Panc1 (cell line): ENCODE measurements around the gene SDK1. TPM values are rescaled to one million over a fixed set of nuclear protein-coding genes. Genes with fewer than 3 reads are reported as not detected.

Experiments
- ATAC-seq: fragments of 200-7000 bp; cut with Tn5 transposase; 2 replicates; pipeline ENCODE4 v1.9.1; 2020; ENCODE audit warnings: mild to moderate bottlenecking, moderate library complexity
- BruUV-seq: library from RNA; stranded (reverse); fragments of 400-500 nt; replicated peaks from 2 replicates; lab custom pipeline; 2021; lab: Mats Ljungman, UMichigan
- CTCF ChIA-PET: fragments of 300-600 bp; sonication (Branson Sonifier 250); formaldehyde crosslinking; loops from one replicate; lab custom pipeline; 2022; ENCODE audit warnings: antibody characterized with exemption; lab: Charles Lee
- POLR2A ChIA-PET: fragments of 300-600 bp; sonication (Branson Sonifier 250); formaldehyde crosslinking; loops from one replicate; lab custom pipeline; 2022; ENCODE audit warnings: antibody characterized with exemption; lab: Charles Lee
- DNase-seq: peaks from one replicate; pipeline ENCODE4 v3.0.0-alpha.2; 2010; ENCODE audit warnings: low read depth, low spot score
- H3K27ac ChIP-seq: 2 replicates; pipeline ENCODE4 v1.5.1; 2011; ENCODE audit warnings: mild to moderate bottlenecking, low read length, inconsistent platforms
- H3K27me3 ChIP-seq: fragments of 200-500 bp; sonication (Bioruptor generic); 2 replicates; pipeline ENCODE4 v1.6.0; 2014; ENCODE audit warnings: low read length, inconsistent platforms; ENCODE audit not compliant: control insufficient read depth, insufficient read depth
- H3K36me3 ChIP-seq: fragments of 200-500 bp; sonication (Bioruptor generic); 2 replicates; pipeline ENCODE4 v1.5.1; 2014; ENCODE audit warnings: inconsistent platforms, mild to moderate bottlenecking, low read length, moderate library complexity; ENCODE audit not compliant: control insufficient read depth, insufficient read depth
- H3K4me1 ChIP-seq: 2 replicates; pipeline ENCODE4 v1.5.1; 2011; ENCODE audit warnings: inconsistent platforms, mild to moderate bottlenecking, low read length, moderate library complexity; ENCODE audit not compliant: control insufficient read depth, insufficient read depth
- H3K4me3 ChIP-seq, 2 experiments: 2 replicates each; pipeline ENCODE4 v1.5.1; 2011 to 2012; ENCODE audit warnings: low read depth in 2 of 2, low read length in 2 of 2, mild to moderate bottlenecking in 2 of 2, inconsistent platforms in 1 of 2, moderate library complexity in 1 of 2
- H3K9me3 ChIP-seq: fragments of 200-500 bp; sonication (Bioruptor generic); 2 replicates; pipeline ENCODE4 v1.5.1; 2014; ENCODE audit warnings: low read depth, mild to moderate bottlenecking, inconsistent platforms, low read length, moderate library complexity; ENCODE audit not compliant: control insufficient read depth, insufficient read depth
- POLR2AphosphoS5 ChIP-seq: IDR thresholded peaks from 2 replicates; pipeline ENCODE4 v1.6.1; 2012; ENCODE audit warnings: mild to moderate bottlenecking, low read depth, low read length, moderate library complexity
- SIN3A ChIP-seq: IDR thresholded peaks from 2 replicates; pipeline ENCODE4 v1.6.1; 2012; ENCODE audit warnings: low read depth, mild to moderate bottlenecking, low read length, moderate library complexity, borderline replicate concordance; ENCODE audit not compliant: insufficient read depth
- TCF7L2 ChIP-seq: IDR thresholded peaks from 2 replicates; pipeline ENCODE4 v1.6.1; 2011; ENCODE audit warnings: mild to moderate bottlenecking, low read depth, low read length, inconsistent platforms
- in situ Hi-C: cut with HindIII; loops from 2 replicates; pipeline ENCODE4 v1.10.0; 2016; ENCODE audit warnings: low sequenced_read_pairs, low pct_unique_long_range_greater_than_20kb
- intact Hi-C: fragments of 100-400 bp; cut with micrococcal nuclease; formaldehyde crosslinking; loops from one replicate; pipeline ENCODE4 v1.10.0; 2022; ENCODE audit not compliant: unreplicated experiment
- total RNA-seq: library from RNA; stranded (reverse); gene quantifications from one replicate; pipeline ENCODE4 v1.2.1, GENCODE V29; 2021; ENCODE audit not compliant: unreplicated experiment
- TF ChIP-seq, protein P1 (sequence below): fragments of 450-650 bp; IDR thresholded peaks from 2 replicates; pipeline ENCODE4 v1.5.1; 2017; ENCODE audit warnings: mild to moderate bottlenecking
- TF ChIP-seq, protein P2 (sequence below), 2 experiments: IDR thresholded peaks; 2 replicates each; pipeline ENCODE4 v1.6.1; 2011 to 2012; ENCODE audit warnings: low read depth in 2 of 2, control low read depth in 1 of 2, low read length in 1 of 2, mild to moderate bottlenecking in 1 of 2, moderate library complexity in 1 of 2; ENCODE audit not compliant: insufficient read depth in 1 of 2

The SDK1 gene
- total RNA-seq, 1 experiment from 2014 or later: 47.4 TPM

DNA sequence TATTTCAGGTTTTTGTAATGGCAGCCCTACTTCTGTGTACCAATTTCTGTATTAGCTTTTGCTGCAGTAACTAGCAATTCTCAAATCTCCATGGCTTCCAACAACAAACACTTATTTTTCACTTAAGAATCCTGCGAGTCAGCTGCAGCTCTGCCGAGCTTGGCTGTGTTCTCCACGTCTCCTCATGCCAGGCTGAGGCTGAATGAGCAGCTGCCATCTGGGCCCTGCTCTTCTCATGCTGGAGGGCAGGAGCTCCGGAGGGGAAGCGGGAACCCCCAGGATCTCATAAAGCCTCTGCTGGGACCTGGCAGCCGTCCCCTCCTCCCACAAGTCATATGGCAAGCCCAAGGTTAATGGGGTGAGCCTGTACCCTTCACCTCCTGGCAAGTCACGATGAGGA is 591.1 kb downstream of the SDK1 start:
- in situ Hi-C loops: no loop called here
- no peaks in the 10 kb centered on the region for H3K36me3 ChIP-seq
- H3K27me3 ChIP-seq: no peaks in the 10 kb centered on the region
- ATAC-seq (no peak), DNase-seq (no peak)
- peaks cover 3% of the 10 kb centered on the region; the same call in 1 of the 2 replicates for H3K4me1 ChIP-seq
- no TSS peak for BruUV-seq
- H3K4me3 ChIP-seq: no peak overlapping the region
- ChIA-PET CTCF (no interaction called here), POLR2A (no interaction called here)
- TF ChIP-seq, protein P1, sequence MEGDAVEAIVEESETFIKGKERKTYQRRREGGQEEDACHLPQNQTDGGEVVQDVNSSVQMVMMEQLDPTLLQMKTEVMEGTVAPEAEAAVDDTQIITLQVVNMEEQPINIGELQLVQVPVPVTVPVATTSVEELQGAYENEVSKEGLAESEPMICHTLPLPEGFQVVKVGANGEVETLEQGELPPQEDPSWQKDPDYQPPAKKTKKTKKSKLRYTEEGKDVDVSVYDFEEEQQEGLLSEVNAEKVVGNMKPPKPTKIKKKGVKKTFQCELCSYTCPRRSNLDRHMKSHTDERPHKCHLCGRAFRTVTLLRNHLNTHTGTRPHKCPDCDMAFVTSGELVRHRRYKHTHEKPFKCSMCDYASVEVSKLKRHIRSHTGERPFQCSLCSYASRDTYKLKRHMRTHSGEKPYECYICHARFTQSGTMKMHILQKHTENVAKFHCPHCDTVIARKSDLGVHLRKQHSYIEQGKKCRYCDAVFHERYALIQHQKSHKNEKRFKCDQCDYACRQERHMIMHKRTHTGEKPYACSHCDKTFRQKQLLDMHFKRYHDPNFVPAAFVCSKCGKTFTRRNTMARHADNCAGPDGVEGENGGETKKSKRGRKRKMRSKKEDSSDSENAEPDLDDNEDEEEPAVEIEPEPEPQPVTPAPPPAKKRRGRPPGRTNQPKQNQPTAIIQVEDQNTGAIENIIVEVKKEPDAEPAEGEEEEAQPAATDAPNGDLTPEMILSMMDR: no peak
- TF ChIP-seq TCF7L2: no peak
- TF ChIP-seq, protein P2, sequence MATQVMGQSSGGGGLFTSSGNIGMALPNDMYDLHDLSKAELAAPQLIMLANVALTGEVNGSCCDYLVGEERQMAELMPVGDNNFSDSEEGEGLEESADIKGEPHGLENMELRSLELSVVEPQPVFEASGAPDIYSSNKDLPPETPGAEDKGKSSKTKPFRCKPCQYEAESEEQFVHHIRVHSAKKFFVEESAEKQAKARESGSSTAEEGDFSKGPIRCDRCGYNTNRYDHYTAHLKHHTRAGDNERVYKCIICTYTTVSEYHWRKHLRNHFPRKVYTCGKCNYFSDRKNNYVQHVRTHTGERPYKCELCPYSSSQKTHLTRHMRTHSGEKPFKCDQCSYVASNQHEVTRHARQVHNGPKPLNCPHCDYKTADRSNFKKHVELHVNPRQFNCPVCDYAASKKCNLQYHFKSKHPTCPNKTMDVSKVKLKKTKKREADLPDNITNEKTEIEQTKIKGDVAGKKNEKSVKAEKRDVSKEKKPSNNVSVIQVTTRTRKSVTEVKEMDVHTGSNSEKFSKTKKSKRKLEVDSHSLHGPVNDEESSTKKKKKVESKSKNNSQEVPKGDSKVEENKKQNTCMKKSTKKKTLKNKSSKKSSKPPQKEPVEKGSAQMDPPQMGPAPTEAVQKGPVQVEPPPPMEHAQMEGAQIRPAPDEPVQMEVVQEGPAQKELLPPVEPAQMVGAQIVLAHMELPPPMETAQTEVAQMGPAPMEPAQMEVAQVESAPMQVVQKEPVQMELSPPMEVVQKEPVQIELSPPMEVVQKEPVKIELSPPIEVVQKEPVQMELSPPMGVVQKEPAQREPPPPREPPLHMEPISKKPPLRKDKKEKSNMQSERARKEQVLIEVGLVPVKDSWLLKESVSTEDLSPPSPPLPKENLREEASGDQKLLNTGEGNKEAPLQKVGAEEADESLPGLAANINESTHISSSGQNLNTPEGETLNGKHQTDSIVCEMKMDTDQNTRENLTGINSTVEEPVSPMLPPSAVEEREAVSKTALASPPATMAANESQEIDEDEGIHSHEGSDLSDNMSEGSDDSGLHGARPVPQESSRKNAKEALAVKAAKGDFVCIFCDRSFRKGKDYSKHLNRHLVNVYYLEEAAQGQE (IDR thresholded peaks at IDR 0.05; ENCODE audit: insufficient read depth in 1 of 2, low read depth in 2 of 2, low read length in 1 of 2): no peak
- no peak for TF ChIP-seq SIN3A
- no peak for TF ChIP-seq POLR2AphosphoS5
- intact Hi-C loops: loop anchor here (10.0 kb wide), 1 partner anchor 587 kb away; the partner anchor contains the start of gene SDK1
- no peaks in the 10 kb centered on the region for H3K9me3 ChIP-seq
- H3K27ac ChIP-seq: no peak overlapping the region

DNA sequence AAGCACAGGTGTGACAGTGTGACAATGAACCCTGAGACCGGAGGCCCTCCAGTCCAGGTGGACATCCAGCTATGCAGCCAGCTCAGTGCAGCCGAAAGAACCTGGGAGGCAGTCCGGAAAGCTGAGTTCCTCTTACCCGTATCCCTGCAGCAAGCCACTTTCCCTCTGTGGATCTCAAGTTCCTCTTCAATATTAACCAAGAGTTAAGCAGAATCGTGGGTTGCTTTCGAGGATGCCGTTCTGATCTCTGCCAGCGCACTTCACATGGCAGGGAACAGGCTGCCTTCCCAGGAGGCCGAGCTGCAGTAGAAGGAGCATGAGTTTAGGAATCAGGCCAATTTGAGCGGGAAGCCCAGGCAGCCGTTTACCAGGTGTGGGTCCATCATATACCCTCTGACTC is 591.6 kb downstream of the SDK1 start:
- in situ Hi-C loops: no loop called here
- no peak overlapping the region; the same call in 1 of the 2 replicates for H3K27ac ChIP-seq
- POLR2A ChIA-PET: no interaction called here
- H3K36me3 ChIP-seq: no peaks in the 10 kb centered on the region
- no peak for DNase-seq
- BruUV-seq: no TSS peak
- no peak for TF ChIP-seq SIN3A
- TF ChIP-seq TCF7L2: no peak
- TF ChIP-seq, protein P2 (IDR thresholded peaks at IDR 0.05; ENCODE audit: insufficient read depth in 1 of 2, low read depth in 2 of 2, low read length in 1 of 2): no peak
- TF ChIP-seq POLR2AphosphoS5: no peak
- TF ChIP-seq, protein P1: no peak
- CTCF ChIA-PET: no interaction called here
- no peak for ATAC-seq
- no peak overlapping the region for H3K4me3 ChIP-seq
- no peaks in the 10 kb centered on the region for H3K9me3 ChIP-seq
- no peaks in the 10 kb centered on the region for H3K27me3 ChIP-seq
- intact Hi-C loops: loop anchor here (10.0 kb wide), 1 partner anchor 588 kb away; the partner anchor contains the start of gene SDK1
- peaks cover 3% of the 10 kb centered on the region; the same call in 1 of the 2 replicates for H3K4me1 ChIP-seq
